IPS-15b (cell line): Measurements from ENCODE around the gene PHOSPHO2.

Source experiments
- H3K27me3 ChIP-seq: one replicate; pipeline ENCODE4 v1.6.1; 2013; ENCODE audit warnings: low read length; ENCODE audit not compliant: control insufficient read depth, insufficient read depth
- H3K36me3 ChIP-seq: one replicate; pipeline ENCODE4 v1.6.1; 2013; ENCODE audit warnings: low read length; ENCODE audit not compliant: control insufficient read depth, insufficient read depth
- H3K4me1 ChIP-seq: one replicate; pipeline ENCODE4 v1.6.1; 2013; ENCODE audit warnings: mild to moderate bottlenecking, low read length; ENCODE audit not compliant: control insufficient read depth, insufficient read depth
- H3K4me3 ChIP-seq: one replicate; pipeline ENCODE4 v1.5.1; 2013; ENCODE audit warnings: low read depth, low read length
- H3K9ac ChIP-seq: one replicate; pipeline ENCODE4 v1.6.1; 2013; ENCODE audit warnings: low read depth, mild to moderate bottlenecking, low read length
- H3K9me3 ChIP-seq: one replicate; pipeline ENCODE4 v1.6.1; 2013; ENCODE audit warnings: mild to moderate bottlenecking, low read length; ENCODE audit not compliant: control insufficient read depth, insufficient read depth

PHOSPHO2 gene

DNA sequence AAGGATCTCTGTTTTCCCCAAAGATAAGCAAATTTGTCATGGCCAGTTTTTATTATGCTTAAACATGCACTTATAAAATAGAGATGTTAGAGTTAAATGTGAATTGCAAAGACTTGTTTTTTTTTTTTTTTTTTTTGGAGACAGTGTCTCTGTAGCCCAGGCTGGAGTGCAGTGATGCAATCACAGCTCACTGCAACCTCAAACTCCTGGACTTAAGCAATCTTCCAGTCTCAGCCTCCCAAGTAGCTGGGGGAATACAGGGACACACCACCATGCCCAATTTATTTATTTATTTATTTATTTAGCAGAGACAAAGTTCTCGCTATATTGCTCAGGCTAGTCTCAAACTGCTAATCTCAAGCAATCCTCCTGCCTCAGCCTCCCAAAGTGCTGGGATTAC is 15.1 kb downstream of the PHOSPHO2 start:
- H3K9me3 ChIP-seq = no peaks in the 10 kb centered on the region
- no peaks in the 10 kb centered on the region for H3K36me3 ChIP-seq
- no peaks in the 10 kb centered on the region for H3K27me3 ChIP-seq
- H3K4me3 ChIP-seq = no peak overlapping the region
- H3K9ac ChIP-seq = no peak overlapping the region
- no peaks in the 10 kb centered on the region for H3K4me1 ChIP-seq

DNA sequence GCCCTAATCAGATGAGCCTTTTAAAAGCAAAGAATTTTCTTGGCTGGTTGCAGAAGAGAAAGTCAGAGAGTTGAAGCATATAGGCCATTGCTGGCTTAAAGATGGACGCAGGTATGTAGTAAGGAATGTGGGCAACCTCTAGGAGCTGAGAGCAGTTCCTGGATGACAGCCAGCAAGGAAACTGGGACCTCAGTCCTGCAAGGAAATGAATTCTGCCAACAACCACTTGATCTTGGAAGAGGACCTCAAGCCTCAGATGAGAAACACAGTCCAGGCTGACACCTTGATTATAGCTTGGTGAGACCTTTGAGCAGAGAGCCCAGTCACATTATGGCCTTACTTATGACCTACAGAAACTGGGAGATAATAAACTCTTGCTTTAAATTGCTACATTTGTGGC is 15.7 kb downstream of the PHOSPHO2 start:
- Histone ChIP-seq H3K9ac (no peak overlapping the region), H3K4me1 (no peaks in the 10 kb centered on the region), H3K27me3 (no peaks in the 10 kb centered on the region), H3K36me3 (no peaks in the 10 kb centered on the region), H3K4me3 (no peak overlapping the region), H3K9me3 (no peaks in the 10 kb centered on the region)

DNA sequence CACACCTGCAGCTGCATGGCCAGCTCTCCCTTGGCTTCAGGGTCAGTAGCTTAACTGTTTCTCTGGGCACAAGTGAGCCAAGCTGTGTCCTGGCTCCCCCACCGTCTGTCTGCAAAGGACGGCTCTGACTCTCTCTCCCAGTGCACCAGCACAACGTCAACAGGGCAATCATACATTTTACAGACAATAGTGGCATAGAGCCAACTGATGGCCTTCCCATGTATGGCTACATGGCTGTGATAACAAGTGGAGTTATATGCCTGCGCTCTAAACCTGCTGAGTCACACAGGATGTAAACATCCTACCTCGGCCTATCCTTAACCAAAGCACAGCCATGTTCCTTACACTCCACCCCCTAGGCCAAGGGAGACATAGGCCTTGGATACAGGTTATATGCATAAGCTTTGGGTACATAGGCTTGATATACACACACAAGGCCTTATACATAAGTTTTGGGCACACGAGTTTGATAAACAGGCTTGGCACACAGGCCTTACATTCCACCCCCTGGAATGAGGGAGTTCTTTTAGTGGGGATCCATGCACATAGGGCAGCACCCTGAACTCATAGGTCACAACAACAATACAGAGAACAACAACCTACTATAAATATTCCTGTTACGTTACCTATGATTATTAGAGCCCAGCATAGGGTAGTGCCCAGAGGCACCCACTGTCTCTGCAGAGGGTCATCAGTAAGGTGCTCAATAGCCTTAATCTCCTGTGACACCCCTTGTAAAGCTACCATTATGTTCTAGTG is 17.7 kb downstream of the PHOSPHO2 start:
- no peaks in the 10 kb centered on the region for H3K9me3 ChIP-seq
- H3K9ac ChIP-seq = no peak overlapping the region
- no peaks in the 10 kb centered on the region for H3K4me1 ChIP-seq

DNA sequence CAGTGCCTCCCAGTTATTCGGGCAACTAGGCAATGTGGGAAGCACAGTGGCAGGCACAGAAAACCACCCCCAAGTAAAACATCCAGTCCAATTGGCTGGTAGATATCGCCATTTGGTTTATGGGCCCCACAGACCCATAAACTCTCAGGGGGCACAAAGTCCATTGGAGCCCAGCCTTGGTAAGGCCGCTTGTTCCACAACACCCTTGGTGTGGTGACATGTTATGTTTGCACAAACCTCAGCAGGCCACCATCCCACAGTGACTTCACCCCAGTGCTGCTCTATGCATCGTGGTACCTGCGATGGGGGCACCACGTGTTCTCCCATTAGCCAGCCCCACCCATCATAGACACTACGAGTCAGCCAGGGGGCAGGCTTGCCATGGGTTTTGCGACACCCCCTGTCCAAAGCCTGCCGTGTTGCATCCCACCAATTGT is 18.5 kb downstream of the PHOSPHO2 start:
- Histone ChIP-seq H3K27me3 (no peaks in the 10 kb centered on the region), H3K4me1 (no peaks in the 10 kb centered on the region), H3K36me3 (no peaks in the 10 kb centered on the region), H3K9ac (no peak overlapping the region), H3K4me3 (no peak overlapping the region), H3K9me3 (no peaks in the 10 kb centered on the region)

More for the DNA sequence above, 17.7 kb downstream of the PHOSPHO2 start:
- H3K36me3 ChIP-seq = no peaks in the 10 kb centered on the region
- no peaks in the 10 kb centered on the region for H3K27me3 ChIP-seq
- no peak overlapping the region for H3K4me3 ChIP-seq

DNA sequence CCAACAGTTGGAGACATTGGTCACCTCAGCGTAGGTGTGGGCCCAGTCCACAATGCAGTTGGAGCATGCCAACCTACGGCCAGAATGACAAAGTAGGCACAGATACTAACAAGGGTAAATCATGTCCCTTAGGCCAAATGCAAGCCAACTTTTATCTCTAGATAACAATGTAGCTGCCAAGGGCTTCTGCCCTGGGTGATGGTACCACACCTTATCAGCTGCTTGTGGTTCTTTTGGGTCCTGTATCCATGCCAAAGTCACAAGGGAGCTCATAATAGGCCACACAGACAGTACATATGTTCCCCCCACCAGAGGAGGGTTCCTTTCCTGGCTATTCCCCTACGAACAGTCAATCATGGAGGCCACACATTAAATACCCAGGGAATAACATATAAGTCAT is 19.1 kb downstream of the PHOSPHO2 start:
- Histone ChIP-seq H3K36me3 (no peaks in the 10 kb centered on the region), H3K4me1 (no peaks in the 10 kb centered on the region), H3K4me3 (no peak overlapping the region), H3K27me3 (no peaks in the 10 kb centered on the region), H3K9ac (no peak overlapping the region), H3K9me3 (no peaks in the 10 kb centered on the region)

DNA sequence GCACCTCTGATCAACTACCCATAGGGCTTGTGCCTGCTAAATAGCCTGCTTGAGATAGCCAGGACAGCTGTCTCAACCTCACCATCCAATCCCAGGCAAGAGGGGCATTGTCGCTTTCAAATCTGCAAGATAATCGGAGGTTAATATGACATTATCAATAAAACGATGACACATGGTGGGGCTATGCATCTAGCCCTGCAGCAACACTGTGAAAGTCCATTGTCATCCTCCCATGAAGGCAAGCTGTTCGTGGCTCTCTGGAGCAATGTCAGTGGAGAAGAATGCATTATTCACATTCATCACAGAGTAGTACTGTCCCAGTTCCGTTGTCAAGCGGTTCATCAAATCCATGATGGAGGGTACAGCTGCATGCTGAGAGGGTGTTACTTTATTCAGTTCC is 20.4 kb downstream of the PHOSPHO2 start:
- no peak overlapping the region for H3K4me3 ChIP-seq
- H3K9ac ChIP-seq = no peak overlapping the region
- no peaks in the 10 kb centered on the region for H3K36me3 ChIP-seq
- no peaks in the 10 kb centered on the region for H3K9me3 ChIP-seq
- H3K27me3 ChIP-seq = no peaks in the 10 kb centered on the region
- no peaks in the 10 kb centered on the region for H3K4me1 ChIP-seq

DNA sequence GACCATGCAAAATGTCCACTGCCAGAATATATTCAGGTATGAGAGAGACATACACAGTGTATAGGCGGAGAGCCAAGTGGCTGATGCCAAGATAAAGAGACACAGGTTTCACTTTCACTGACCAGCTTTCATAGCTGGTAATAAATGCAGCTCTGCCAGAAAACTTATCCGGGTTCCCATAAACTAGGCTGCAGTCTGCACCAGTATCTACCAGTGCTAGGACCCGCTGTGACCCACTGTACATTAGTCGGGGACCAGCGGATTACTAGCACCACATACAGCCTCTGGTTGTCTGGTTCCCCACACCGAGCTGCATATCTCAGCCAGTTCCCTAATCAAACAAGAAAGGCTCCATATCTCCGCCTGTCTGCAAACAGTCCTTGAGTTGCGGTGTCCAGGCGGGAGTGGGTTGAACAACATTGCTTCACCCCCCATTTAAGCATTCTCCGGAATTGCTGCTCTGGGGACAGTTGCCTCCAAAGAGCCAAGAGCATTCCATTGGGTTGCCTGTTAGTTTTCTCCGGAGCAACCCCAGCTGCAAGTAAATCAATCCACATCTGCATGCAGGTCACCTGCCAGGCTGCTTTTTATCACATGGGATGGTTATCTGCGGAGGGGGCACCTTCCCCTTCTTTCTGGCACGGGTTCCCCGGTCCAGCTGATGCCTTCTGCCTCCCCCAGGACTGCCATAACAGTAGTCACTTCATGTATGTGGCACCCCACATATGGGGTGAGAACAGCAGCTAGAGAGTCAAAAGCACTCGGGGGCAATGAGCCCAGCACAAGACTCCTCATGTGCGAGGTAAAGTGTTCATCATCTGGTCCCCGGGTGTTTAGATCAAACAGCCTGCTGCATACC is 21.3 kb downstream of the PHOSPHO2 start:
- no peaks in the 10 kb centered on the region for H3K27me3 ChIP-seq
- H3K9me3 ChIP-seq = no peaks in the 10 kb centered on the region
- no peaks in the 10 kb centered on the region for H3K4me1 ChIP-seq
- no peak overlapping the region for H3K9ac ChIP-seq
- H3K36me3 ChIP-seq = no peaks in the 10 kb centered on the region
- H3K4me3 ChIP-seq = no peak overlapping the region

DNA sequence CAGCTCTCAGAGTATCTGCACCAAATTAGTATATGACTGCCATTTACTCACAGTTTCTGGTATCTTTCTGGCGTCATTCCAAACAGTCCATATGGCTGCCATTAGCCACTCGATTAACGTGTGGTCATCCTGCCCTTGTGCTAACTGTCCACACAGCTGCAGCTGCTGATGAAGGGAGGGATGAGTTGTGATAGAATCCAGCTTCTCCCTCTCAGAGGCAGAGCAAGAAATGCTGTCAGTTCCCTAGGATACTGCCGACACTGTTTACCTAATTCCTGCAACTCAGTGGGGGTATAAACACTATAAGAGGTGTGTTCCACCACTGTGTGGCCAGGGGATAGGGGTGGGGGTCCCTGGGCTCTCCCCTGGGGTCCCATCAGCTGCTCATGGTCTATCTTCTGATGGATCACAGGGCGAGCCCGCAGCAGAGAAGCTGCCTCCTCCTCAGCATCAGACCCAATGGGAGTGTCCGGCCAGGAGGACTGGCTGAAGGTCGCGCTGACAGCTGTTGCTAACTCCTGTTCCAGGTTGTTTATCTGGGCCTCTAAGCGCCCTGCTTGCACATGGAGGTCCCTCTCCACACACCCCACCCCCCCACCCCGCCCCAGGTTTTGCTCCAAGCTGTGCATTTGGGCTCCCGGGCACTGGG is 22.1 kb downstream of the PHOSPHO2 start:
- Histone ChIP-seq H3K9ac (no peak overlapping the region), H3K36me3 (no peaks in the 10 kb centered on the region), H3K9me3 (no peaks in the 10 kb centered on the region), H3K27me3 (no peaks in the 10 kb centered on the region), H3K4me1 (no peaks in the 10 kb centered on the region), H3K4me3 (no peak overlapping the region)

DNA sequence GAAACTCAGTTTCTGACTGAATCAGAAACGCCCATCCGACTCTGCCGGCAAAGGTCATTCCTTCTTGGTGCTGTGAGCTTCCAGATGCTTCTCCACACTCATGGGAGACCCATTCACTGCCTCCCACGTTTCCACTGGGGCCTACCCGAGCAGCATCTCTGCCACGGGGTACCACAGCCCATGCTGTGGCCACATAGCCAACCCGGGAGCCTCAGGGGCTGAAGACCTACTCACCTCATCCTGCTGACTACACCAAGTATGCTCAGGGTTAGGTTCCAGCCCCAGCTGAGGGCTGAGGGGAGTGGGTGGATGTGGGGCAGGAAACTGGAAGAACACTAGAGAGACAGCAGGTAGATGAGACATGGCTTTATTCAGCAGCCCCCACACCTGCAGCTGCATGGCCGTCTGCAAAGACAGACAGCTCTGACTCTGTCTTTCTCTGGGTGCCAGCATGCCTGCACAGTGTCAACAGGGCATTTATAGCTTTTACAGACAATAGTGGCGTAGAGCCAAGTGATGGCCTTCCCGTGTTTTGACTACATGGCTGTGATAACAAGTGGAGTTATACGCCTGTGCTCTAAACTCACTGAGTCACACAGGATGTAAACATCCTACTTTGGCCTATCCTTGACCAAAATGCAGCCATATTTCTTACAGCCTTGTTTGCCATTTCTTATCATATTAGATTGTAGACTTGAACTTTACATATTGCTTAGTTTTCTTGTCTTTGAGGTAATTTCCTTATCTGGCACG is 22.8 kb downstream of the PHOSPHO2 start:
- Histone ChIP-seq H3K4me1 (no peaks in the 10 kb centered on the region), H3K27me3 (no peaks in the 10 kb centered on the region), H3K9me3 (no peaks in the 10 kb centered on the region), H3K36me3 (no peaks in the 10 kb centered on the region), H3K9ac (no peak overlapping the region), H3K4me3 (no peak overlapping the region)

DNA sequence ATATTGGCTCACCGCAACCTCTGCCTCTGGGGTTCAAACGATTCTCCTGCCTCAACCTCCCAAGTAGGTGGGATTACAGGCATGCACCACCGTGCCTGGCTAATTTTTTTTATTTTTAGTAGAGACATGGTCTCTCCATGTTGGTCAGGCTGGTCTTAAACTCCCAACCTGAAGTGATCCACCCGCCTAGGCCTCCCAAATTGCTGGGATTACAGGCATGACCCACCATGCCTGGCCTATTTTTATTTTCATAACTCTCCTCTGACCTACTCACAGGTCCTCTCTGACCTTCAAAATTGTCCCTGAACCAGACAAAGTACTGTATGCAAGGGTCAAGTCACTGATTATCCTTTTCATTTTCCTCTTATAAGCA is 23.4 kb downstream of the PHOSPHO2 start:
- no peak overlapping the region for H3K4me3 ChIP-seq
- H3K4me1 ChIP-seq = no peaks in the 10 kb centered on the region
- H3K27me3 ChIP-seq = no peaks in the 10 kb centered on the region
- H3K9ac ChIP-seq = no peak overlapping the region
- H3K9me3 ChIP-seq = no peaks in the 10 kb centered on the region
- H3K36me3 ChIP-seq = no peaks in the 10 kb centered on the region

DNA sequence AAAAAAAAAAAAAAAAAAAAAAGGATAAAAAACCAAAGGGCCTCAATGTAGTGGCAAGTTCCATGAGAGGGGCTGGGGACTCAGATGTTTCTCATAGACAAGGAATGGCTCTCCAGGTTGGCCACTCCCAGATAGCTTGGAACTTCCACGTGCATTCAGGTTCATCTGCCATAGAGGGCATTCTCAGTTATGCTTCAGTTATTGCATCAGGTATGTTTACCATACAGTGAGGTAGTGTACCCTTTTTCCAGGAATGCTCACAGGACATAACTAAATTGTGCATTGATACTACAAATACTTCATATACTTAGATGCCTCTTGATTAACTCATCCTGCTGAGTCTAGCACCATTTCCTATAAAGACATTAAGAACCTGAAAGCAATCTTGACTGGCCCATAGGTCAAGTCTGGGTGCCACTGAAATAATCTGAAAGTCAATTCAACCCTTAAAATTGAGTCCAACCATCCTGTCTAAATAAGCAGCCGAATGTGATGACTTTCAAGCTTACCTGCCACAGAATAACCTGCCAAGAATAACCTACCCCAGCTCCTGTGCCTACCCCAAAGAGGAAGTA is 24.7 kb downstream of the PHOSPHO2 start:
- Histone ChIP-seq H3K9me3 (no peaks in the 10 kb centered on the region), H3K36me3 (no peaks in the 10 kb centered on the region), H3K27me3 (no peaks in the 10 kb centered on the region), H3K9ac (no peak overlapping the region), H3K4me1 (no peaks in the 10 kb centered on the region), H3K4me3 (no peak overlapping the region)
